HG03039 (cell line): ENCODE results near the gene MYOD1.

Source experiments
- ATAC-seq: cut with Tn5 transposase; IDR thresholded peaks from one replicate; pipeline ENCODE4 v1.9.1; 2021; ENCODE audit warnings: mild to moderate bottlenecking, moderate library complexity; ENCODE audit not compliant: unreplicated experiment

MYOD1 gene

GRCh38 chr11:17734418-17734911, 15.1 kb downstream of the MYOD1 start, which contains the start of gene KCNC1:
Gene KCNC1 (plus strand): TSS chr11:17734781. CDS start chr11:17736003, 1,222 bp downstream.
- ATAC-seq = no peak

GRCh38 chr11:17734986-17735817, 15.8 kb downstream of the MYOD1 start:
- ATAC-seq = no peak

DNA sequence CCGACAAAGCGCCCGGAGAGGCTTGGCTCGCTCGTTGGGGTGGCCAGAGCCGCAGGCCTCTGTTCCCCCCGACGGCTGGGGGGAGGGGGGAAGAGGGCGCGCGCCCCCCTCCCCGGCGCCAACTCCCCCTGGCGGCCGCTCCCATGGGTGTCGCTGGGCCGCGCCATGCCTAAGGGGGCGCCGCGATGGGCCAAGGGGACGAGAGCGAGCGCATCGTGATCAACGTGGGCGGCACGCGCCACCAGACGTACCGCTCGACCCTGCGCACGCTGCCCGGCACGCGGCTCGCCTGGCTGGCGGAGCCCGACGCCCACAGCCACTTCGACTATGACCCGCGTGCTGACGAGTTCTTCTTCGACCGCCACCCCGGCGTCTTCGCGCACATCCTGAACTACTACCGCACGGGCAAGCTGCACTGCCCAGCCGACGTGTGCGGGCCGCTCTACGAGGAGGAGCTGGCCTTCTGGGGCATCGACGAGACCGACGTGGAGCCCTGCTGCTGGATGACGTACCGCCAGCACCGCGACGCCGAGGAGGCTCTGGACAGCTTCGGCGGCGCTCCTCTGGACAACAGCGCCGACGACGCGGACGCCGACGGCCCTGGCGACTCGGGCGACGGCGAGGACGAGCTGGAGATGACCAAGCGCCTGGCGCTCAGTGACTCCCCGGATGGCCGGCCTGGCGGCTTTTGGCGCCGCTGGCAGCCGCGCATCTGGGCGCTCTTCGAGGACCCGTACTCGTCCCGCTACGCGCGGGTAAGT, 16.6 kb downstream of the MYOD1 start:
- ATAC-seq = no peak

GRCh38 chr11:17736579-17736893, 17.2 kb downstream of the MYOD1 start:
- no peak for ATAC-seq

DNA sequence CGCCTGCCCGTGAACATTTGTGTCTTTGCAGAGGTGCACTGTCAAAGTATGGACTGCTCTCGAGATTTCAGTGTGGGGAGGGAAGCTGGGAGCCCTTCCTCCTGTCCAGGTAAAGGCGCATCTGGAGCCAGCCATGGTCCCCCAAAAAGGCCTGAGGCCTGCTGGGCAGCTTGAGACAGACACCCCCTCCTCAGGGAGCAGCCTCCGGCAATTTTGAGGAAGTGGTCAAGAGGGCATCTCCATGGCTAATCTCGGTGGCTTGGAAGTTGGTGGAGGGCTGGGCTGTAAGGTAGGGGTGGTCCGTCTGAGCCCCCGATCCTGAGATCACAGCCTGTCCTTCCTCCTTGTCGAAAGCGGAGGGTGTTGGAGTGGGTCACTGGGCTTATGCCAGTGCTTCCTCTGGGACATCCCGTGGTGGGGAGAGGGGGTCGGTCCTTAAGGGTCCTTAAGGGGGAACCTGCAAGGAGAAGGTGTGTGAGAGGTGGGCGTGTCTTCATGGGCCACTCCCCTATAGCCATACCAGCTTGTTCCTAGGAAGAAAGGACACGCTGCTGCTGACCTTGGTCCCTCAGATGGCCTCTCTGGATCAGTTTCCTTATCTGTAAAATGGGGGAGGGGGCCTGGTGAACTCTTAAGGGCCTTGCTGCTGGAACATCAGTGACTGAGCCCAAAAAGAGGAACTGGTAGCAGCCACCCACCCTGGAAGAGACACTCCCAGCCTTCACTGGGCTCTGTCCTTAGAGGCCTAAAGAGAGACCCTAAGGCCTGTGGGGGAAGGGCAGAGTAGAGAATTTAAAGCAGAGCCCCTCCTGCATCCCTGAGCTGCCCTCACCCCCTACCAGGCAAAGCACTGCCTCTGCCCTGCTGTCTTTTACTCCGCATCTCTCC, 17.8 kb downstream of the MYOD1 start:
- no peak for ATAC-seq

DNA sequence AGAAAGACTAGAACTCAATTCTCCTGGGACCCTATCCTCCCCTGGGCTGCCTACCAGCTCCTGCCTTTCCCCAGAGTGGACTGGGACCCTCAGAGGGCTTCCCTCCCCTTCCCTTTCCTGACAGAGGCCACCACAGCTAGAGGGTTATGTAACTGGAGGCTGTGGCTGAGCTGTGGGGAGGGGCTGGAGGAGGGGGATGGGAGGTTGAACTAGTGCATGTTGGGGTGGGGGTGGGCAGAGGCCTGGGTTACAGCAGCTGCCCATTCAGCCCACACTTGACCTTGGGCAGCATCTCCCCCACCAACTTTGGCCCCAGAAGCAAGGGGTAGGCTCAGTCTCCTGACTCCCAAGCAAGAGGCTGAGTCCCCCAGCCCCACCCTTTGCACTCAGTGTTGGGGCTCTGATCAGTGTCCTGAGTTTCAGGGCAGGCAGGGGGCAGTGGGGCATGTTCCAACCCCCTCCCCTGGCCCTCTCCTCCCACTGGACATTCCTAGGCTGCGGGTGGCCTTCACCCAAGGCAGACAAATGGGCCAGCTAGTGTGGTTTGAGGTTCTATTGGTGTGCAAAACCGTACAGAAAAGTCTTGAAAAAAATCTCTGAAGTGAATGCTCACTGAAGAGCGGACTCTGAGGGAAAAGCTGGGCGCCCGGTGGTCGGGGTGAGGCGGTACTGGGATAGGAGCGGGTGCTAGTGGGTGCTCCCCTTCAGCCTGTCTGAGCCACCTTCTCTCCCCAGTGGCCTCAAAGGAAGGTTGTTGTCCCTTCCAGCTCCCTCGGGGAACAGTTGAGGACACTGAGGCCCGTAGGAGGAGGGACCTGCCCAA, 19.0 kb downstream of the MYOD1 start:
- ATAC-seq = no peak

GRCh38 chr11:17739945-17740338, 20.6 kb downstream of the MYOD1 start:
- no peak for ATAC-seq

- no peak for ATAC-seq
These were observed 21.4 kb downstream of the MYOD1 start for GRCh38 chr11:17740649-17741235.

- ATAC-seq = no peak
These were observed 22.1 kb downstream of the MYOD1 start for GRCh38 chr11:17741487-17741886.

DNA sequence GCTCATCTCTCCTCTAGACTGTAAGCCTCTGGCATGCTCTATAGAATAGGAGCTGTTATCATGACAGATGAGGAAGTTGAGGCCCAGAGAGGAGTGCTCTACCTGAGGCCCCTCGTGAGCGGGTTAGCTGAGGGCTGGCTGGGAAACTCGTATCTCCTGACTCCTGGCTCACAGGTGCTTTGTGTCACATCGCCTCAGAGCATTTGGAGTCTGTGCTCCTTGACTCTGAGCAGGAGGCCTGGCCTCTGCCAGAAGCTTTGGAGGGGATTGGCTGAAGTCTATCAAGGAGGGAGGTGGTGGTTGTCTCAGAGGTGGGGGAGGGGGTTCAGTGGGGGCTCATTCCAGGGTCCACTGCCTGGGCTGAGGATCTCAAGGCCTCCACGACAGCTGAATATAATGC, 22.6 kb downstream of the MYOD1 start:
- no peak for ATAC-seq

GRCh38 chr11:17743026-17743807, 23.8 kb downstream of the MYOD1 start:
- ATAC-seq = no peak

GRCh38 chr11:17743808-17744119, 24.4 kb downstream of the MYOD1 start:
- no peak for ATAC-seq

DNA sequence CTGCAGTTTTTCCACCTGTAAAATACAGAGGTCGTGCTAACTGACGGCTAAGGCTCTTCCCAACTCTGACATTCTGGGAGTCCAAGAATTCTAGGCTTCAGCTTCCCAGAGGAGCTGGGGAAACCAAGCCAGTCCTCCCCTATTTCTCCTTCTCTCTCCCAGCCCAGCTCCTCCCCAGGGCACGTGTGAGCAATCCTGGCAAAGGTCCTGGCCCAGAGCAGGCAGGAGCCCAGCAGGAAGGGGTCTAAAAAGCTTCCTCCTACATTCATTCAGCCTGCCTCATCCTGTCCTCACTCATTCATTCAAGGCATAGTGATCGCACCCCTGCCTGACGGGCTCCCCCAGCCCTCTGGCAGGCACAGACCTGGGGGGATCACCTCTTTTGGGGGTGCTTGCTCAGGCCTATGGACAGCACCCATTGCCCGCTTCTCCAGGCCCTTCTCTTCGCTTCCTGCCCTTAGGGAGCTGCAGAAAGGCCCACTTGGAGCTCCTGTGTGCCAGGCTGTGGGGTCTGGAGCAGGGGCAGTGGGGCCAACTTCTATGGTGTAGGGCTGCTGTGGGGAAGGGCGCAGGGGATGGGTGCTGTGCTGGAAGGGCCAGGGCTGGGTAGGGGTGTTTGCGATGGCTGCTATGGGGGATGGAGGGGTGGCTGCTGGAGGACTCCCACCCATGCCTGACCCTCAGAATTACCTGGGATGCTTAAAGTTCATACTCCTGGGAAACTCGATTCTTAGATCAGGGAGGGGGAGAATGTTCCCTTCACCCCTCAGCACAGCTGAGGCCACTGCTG, 25.0 kb downstream of the MYOD1 start:
- ATAC-seq = no peak

DNA sequence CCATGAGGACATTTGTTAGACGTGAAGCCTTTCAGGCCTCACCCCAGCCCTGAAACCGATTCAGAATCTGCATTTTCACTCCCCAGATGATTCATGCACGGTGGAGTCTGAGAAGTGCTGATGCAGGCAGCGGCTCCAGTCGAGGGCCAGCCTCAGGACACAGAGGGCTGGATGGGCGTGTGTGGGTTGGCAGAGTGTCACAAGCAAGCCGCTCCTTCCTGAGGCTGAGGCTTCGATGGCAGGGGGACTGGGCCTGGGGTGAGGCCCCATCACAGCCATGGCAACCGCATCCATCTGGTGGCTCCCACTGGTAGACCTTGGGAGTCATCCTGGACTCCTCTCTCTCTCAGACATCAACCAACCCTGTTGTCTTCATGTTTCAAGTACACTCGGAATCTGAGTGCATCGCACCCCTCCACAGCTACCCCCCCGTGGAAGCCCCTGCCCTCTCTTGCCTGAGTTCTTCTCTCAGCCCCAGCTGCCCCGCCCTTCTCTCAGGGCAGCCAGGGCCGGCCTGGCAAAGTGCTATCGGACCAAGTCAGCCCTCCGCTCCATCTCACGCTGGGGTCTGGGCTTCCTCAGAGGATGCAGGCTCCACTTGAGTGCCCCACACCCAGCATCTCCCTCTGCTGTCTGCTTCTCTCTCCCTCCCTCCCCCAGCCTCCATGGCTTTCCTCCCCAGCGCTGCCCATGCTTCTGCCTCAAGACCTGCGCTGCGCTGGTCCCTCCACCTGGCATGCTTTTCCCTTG, 25.8 kb downstream of the MYOD1 start:
- ATAC-seq = no peak

DNA sequence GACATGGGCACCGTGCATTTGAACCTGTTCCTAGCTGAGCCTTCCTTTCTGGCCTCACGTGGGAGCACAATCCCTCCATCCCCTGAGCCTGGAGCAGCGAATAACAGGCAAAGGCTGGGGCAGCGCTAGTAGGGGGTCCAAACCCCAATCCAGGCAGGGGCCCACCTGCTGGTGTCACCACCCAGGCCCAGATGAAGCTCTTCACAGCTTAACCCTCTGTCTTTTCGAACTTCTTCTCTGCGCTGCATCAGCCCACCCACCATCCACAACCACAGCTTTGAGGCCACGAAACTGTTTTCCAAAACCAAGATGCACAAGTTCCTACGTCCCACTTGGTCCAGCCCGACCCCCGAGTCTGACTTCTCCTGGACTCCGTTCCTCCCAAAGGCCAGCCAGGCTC, 26.7 kb downstream of the MYOD1 start:
- ATAC-seq = no peak

- ATAC-seq = no peak
These were observed 28.0 kb downstream of the MYOD1 start for GRCh38 chr11:17747131-17747955.

GRCh38 chr11:17748044-17748443, 28.7 kb downstream of the MYOD1 start:
- ATAC-seq = no peak
